Measurements from ENCODE around the gene CTTNBP2. TPM values are rescaled to one million over a fixed set of nuclear protein-coding genes. Genes with fewer than 3 reads are reported as not detected.

Gene CTTNBP2
- total and polyA plus RNA-seq, 2 of the 4 experiments (the other 2 are of a cell fraction), result 6.6 to 11.3 TPM

DNA sequence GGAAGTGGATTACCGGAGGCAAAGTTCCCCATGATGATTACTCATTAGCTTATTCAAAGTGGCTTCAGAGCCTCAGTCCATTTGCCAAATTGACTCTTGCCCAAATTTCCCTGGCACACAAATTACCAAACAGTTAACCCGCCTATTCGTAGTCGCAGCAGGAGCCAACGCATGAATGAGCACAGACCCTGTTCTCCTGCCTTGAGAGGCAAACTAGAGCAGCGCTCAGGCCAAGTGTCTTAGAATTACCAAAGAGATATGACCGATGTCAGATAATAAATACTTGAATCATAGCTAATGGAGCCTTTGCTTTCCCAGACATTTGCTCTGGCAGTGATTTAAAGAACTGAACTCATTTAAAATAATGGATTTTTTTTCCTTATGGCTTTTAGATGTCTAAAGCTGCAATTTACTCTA lies 64.9 kb downstream of the CTTNBP2 start:
- 90% methylated on average over 2 of the region's 7 CpGs; no CpG with 5 or more reads in 1 of the 2 experiments for WGBS, 2 experiments (ENCODE audit: extremely low coverage in 2 of 2, insufficient read length in 1 of 2)
- peaks cover 5% of the 10 kb centered on the region; the same call in 1 of the 2 replicates for H3K9me1 ChIP-seq (ENCODE audit: insufficient read depth, low read length)
- no peak for ATAC-seq (ENCODE audit: low read depth)
- no peak overlapping the region for H3K14ac ChIP-seq (replicated peaks; ENCODE audit: low read depth, low read length)
- no peaks in the 10 kb centered on the region for H4K20me1 ChIP-seq (ENCODE audit: insufficient read depth, low read length)
- no peak overlapping the region for H2AK9ac ChIP-seq (replicated peaks; ENCODE audit: low read depth, low read length, poor library complexity)
- H2BK120ac ChIP-seq (ENCODE audit: low read depth, low read length), result peak overlapping the region; percentile 56
- no peak overlapping the region for H3K56ac ChIP-seq (ENCODE audit: extremely low read depth, insufficient read depth, low read length)
- H3K9me3 ChIP-seq (ENCODE audit: control insufficient read depth, insufficient read depth, low read length), result no peaks in the 10 kb centered on the region
- no TSS peak for BruUV-seq (replicated peaks)
- no peak overlapping the region for H2BK5ac ChIP-seq (ENCODE audit: low read depth, low read length, poor library complexity, severe bottlenecking)
- no peak overlapping the region for H3K27ac ChIP-seq (ENCODE audit: insufficient read depth, low read length)
- dilution Hi-C loops (cut with HindIII; ENCODE audit: low sequenced_read_pairs, unreplicated experiment) (no loop called here), intact Hi-C loops (cut with micrococcal nuclease) (no loop called here), in situ Hi-C loops (cut with MboI; ENCODE audit: low sequenced_read_pairs) (no loop called here)
- CTCF ChIA-PET, result no interaction called here
- peak overlapping the region; percentile 76; the same call in 1 of the 3 replicates for H2BK15ac ChIP-seq (ENCODE audit: low read depth, low read length)
- H3K4me3 ChIP-seq (ENCODE audit: insufficient read depth, low read depth, low read length), result no peak overlapping the region
- H4K8ac ChIP-seq (ENCODE audit: low read depth in 2 of 2, low read length in 2 of 2), result no peak overlapping the region
- H3K79me1 ChIP-seq (ENCODE audit: low read depth in 1 of 2, low read length in 2 of 2), result peaks cover 0 to 9% of the 10 kb centered on the region in 2 experiments; a peak in 2 of 4 replicates
- TF ChIP-seq RFX5 (IDR thresholded peaks at IDR 0.05; ENCODE audit: low read depth, low read length) (no peak), MXI1 (IDR thresholded peaks at IDR 0.05; ENCODE audit: borderline replicate concordance, low read depth, low read length) (no peak), CEBPB (IDR thresholded peaks at IDR 0.05; ENCODE audit: low read depth, low read length) (no peak), RAD21 (IDR thresholded peaks at IDR 0.05; ENCODE audit: low read length) (no peak), MAFK (IDR thresholded peaks at IDR 0.05; ENCODE audit: low read depth, low read length) (no peak)
- TF ChIP-seq, protein P1, sequence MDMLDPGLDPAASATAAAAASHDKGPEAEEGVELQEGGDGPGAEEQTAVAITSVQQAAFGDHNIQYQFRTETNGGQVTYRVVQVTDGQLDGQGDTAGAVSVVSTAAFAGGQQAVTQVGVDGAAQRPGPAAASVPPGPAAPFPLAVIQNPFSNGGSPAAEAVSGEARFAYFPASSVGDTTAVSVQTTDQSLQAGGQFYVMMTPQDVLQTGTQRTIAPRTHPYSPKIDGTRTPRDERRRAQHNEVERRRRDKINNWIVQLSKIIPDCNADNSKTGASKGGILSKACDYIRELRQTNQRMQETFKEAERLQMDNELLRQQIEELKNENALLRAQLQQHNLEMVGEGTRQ (IDR thresholded peaks at IDR 0.05; ENCODE audit: low read depth, low read length), result no peak
- TF ChIP-seq, protein P2, sequence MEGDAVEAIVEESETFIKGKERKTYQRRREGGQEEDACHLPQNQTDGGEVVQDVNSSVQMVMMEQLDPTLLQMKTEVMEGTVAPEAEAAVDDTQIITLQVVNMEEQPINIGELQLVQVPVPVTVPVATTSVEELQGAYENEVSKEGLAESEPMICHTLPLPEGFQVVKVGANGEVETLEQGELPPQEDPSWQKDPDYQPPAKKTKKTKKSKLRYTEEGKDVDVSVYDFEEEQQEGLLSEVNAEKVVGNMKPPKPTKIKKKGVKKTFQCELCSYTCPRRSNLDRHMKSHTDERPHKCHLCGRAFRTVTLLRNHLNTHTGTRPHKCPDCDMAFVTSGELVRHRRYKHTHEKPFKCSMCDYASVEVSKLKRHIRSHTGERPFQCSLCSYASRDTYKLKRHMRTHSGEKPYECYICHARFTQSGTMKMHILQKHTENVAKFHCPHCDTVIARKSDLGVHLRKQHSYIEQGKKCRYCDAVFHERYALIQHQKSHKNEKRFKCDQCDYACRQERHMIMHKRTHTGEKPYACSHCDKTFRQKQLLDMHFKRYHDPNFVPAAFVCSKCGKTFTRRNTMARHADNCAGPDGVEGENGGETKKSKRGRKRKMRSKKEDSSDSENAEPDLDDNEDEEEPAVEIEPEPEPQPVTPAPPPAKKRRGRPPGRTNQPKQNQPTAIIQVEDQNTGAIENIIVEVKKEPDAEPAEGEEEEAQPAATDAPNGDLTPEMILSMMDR (conservative IDR thresholded peaks at IDR 0.05; ENCODE audit: low read depth, low read length), result no peak
- H3K36me3 ChIP-seq (ENCODE audit: control insufficient read depth, insufficient read depth, low read length), result 0 out of 2 replicates have a peak, but pooled peaks cover 1% of the 10 kb centered on the region
- POLR2A ChIA-PET (ENCODE audit: unreplicated experiment), result no interaction called here
- H3K27me3 ChIP-seq (ENCODE audit: control insufficient read depth, insufficient read depth, low read length), result no peaks in the 10 kb centered on the region
- H3K9ac ChIP-seq (ENCODE audit: low read depth, low read length), result no peak overlapping the region
- no peak overlapping the region for H3K4me2 ChIP-seq (ENCODE audit: low read depth, low read length)
- H2BK20ac ChIP-seq (ENCODE audit: low read depth, low read length), result peak overlapping the region; percentile 28; the same call in 1 of the 2 replicates
- DNase-seq, result no peak
- 0 out of 2 replicates have a peak overlapping the region, but pooled peaks have one; percentile 71 for H3K4ac ChIP-seq (ENCODE audit: low read depth, low read length)
- H4K5ac ChIP-seq (ENCODE audit: low read depth, low read length), result peak overlapping the region; percentile 48; the same call in 1 of the 2 replicates
- H3K23ac ChIP-seq (ENCODE audit: low read depth, low read length), result no peak overlapping the region
- H3K4me1 ChIP-seq (ENCODE audit: control insufficient read depth, insufficient read depth, low read length), result peaks cover 9% of the 10 kb centered on the region
- H4K91ac ChIP-seq (ENCODE audit: insufficient read depth, low read depth, low read length), result no peak overlapping the region
- H3K18ac ChIP-seq (ENCODE audit: low read depth, low read length), result peak overlapping the region; percentile 51; the same call in 1 of the 2 replicates
- peak overlapping the region; percentile 69 for H2AFZ ChIP-seq (replicated peaks; ENCODE audit: low read length, poor library complexity)
- H2AK5ac ChIP-seq (ENCODE audit: low read depth, low read length), result peak overlapping the region; percentile 89
